Fibroblast of skin of right biceps (primary cell): ENCODE data around the gene PTPRE.

ENCODE experiments used
- DNase-seq: peaks from one replicate; pipeline ENCODE4 v3.0.0-alpha.2; 2013

The PTPRE gene

DNA sequence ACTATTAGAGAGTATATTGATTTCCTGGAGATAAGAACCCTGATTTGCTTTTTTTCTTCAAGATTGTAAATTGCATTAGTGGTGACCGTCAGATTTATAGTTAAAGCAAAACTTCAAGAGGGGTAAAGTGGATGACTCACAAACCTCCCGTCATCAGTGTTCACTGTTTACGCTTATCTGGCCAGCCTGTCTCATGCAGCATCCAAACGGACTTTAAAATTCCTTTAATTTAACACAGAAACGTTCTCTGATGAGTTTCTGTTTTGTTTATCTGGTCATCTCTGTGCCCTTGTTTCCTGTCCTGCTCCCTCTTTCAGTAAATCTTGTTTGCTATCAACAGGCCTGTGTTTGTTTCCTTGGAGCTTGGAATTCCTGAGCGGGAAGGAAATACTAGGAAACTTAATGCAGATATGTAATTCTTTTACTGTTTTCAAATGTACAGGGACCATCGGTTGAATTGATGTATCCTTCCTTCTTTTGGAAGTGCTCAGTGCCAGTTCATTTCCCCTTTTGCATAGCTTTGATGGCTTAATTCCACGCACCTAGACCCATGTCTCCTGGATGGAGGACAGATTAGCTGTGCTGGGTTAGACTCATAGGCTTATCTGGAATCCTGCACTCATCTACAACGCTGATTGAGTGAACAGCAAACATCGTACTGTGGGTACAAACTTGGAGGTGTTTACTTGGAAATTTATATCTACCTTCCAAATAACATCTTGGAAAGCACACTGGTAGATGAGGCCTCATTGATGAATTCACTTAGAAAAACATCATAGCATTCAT, 21.3 kb downstream of the PTPRE start:
- no peak for DNase-seq

GRCh38 chr10:127932521-127933270, 25.8 kb downstream of the PTPRE start:
- DNase-seq: no peak

- no peak for DNase-seq
Measured at GRCh38 chr10:127933271-127933670, 26.4 kb downstream of the PTPRE start.

- DNase-seq: no peak
Measured at GRCh38 chr10:127934383-127934782, 27.5 kb downstream of the PTPRE start.

GRCh38 chr10:127935071-127935561, 28.2 kb downstream of the PTPRE start:
- no peak for DNase-seq

- DNase-seq: no peak
Measured at GRCh38 chr10:127937069-127937468, 30.2 kb downstream of the PTPRE start.

DNA sequence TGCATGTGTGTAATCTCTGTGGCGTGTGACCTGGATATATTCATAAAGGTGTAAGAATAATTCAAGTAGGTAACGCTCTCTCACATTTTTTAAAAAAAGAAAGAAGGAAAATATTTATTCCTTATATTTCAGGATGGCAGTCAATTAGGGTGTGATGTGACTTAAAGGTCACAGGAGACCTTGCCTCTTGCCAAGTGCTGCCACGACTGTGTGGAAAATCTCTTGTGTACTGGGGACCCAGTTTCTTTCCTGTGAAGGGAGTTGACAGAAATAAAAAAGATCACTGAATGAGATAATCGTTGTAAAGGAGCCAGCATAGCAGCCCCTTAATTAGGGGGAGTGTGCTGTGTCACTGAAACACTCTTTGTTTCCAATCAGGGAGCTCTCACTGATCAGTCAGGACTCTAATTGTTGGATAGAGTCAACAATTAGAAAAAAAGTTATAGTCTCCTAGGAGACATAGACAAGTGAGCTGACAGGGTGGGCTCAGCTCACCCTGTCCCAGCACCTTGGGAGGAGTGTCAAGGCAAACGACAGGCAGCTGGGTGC, 31.1 kb downstream of the PTPRE start:
- DNase-seq: no peak

GRCh38 chr10:127939786-127940330, 33.0 kb downstream of the PTPRE start:
- no peak for DNase-seq

DNA sequence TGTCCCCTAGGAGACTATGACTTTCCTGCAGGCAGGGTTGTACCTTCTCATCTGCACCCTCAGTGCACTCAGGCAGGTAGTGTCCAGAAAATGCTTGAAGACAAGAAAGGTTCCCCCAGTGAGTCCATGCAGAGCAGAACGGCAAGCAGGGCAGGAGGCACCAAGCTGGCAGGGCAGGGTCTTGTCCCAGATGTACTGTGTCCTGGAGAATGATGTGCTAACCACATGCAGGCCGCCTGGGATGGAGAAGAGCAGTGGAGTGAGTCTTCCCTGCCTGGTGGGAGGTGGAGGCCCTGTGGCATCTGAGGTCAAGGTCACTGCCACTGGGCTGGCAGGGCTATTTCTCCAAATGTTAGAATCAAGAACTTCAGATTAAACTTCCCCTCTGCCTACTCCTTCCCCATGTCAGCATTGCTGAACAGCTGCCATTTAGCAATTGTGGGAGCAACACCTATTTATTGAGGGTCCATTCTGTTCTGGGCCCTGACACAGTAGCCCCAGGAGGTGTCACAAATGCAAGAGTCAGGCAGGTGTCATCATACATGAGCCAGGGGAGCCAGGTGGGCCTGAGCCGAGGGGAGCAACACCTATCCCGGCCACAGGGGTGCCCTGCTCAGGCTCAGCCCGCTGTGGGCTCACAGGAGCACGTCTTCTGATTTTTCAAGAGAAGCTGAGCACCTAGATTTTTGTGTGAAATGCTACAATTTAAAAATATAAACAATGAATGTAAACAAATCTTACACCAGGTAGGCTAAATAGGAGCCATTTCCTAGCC, 34.1 kb downstream of the PTPRE start:
- no peak for DNase-seq

- no peak for DNase-seq
Measured at GRCh38 chr10:127942811-127943210, 35.9 kb downstream of the PTPRE start.

- DNase-seq: no peak
Measured at GRCh38 chr10:127943336-127943910, 36.5 kb downstream of the PTPRE start.

- no peak for DNase-seq
Measured at GRCh38 chr10:127944256-127944655, 37.4 kb downstream of the PTPRE start.

GRCh38 chr10:127945341-127945758, 38.4 kb downstream of the PTPRE start:
- peak; percentile 24 for DNase-seq

- DNase-seq: no peak
Measured at GRCh38 chr10:127945948-127946711, 39.2 kb downstream of the PTPRE start.

DNA sequence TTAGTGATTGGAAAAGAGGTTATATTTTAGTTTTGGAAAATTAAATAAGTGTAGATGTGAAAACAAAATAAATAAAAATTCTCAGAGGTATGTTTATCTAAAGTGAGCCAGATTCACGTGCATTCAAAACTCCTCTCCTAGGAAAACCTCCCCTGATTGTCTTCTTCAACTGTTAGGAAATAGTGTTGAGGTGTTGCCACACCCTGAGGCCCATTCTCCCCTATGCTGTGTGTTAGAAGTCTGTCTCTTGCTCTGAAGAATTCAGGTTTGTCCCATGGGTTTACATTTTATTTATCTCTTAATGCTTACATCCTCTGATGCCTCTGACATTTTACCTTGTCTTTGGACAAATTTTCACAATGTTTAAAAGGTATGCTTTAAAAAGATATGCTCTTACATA, 40.3 kb downstream of the PTPRE start:
- no peak for DNase-seq

- no peak for DNase-seq
Measured at GRCh38 chr10:127948791-127949190, 41.9 kb downstream of the PTPRE start.

DNA sequence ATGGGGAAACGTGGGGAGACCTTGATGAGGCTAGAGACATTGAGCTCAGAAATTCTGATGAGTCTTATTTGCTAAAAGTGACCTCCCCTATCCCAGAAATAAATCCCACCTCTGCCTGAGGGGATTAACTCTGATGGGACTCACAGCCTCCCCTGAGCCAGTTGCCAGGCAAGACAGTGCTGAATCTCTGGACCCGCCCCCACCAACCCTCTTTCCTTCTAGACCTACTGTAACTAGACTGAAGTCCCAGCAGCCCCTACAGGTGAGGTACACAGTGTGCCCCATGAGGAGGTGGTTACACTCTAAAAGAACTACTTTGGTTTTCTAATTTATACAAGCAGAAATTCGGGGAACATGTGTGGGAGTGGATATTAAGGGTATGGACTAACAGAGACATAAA, 42.9 kb downstream of the PTPRE start:
- DNase-seq: no peak

DNA sequence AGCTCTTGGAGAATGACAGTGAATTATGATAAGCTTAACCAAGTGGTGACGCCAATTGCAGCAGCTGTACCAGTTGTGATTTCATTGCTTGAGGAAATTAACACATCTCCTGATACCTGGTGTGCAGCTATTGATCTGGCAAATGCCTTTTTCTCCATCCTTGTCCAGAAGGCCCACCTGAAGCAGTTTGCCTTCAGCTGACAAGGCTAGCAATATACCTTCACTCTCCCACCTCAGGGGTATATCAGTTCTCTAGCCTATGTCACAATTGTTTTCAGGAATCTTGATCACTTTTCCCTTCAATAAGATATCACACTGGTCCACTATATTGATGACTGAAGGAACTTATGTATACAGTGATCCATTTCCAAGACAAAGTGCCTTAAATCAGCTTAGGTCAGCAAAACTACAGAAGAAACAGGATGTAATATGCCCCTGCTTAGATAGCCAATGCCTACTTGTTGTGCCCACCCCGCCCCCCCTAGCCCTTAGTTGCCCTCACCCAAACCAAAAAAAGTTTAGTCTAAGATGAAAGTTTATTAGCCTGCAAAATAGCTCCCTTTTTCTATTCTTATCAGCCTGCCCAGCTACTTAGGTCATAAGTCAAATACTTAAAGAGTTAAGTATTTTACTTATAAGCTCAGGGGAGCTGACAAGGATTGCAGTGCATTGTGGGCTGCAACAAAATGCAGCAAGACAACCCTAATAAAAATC, 45.1 kb downstream of the PTPRE start:
- no peak for DNase-seq

DNA sequence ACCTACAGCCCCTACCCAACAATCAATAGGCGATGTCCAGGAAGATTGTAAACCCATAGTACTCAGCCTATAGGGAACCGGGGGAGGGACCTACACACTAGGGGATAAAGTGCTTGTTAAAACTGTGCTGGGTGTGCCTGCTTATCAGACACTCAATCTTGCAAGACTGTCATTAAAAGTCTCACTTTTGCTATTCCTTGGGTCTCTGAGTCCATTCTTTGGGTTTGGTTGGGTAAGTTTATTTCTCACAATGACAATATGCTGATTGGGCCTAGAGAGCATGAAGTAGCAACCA, 45.6 kb downstream of the PTPRE start:
- no peak for DNase-seq

GRCh38 chr10:127952918-127953317, 46.0 kb downstream of the PTPRE start:
- DNase-seq: no peak

GRCh38 chr10:127953876-127954275, 47.0 kb downstream of the PTPRE start:
- no peak for DNase-seq
